GOT3 (cell line): ENCODE data around the gene HECTD1.
"Not testable (repeated sequence)": the region's sequence is repeated elsewhere in the genome, so short reads cannot be mapped to it uniquely, and the experiment has no call there.

Source experiments
- DNase-seq: peaks from one replicate; lab custom pipeline; 2025; ENCODE audit warnings: mixed read lengths; lab: John Stamatoyannopoulos, UW

The HECTD1 gene

DNA sequence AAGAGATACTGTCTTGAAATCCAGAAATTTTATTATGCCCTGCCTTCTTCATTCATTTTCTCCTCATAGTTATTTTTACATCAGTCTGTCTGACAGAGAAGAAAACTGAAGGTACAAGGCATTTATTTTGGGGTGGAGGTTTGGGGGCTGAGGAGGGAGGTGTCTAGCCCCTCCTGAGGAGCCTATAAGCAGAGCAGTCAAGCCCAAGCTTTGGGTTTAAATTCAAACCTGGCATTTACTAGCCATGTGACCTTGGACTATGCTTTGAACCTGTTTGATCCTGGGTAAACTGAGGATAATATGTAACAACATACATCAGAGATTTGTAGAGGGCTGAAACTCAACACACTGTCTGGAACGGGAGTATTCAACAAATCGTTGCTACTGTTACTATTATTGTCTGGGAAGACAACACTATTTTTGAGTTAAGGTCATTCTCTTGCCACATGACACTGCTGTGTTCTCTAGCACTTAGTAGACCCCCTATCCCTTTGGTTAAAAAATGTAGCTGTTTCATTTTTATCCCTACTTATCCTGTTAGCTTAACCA, 115.4 kb downstream of the HECTD1 start:
- no peak for DNase-seq

DNA sequence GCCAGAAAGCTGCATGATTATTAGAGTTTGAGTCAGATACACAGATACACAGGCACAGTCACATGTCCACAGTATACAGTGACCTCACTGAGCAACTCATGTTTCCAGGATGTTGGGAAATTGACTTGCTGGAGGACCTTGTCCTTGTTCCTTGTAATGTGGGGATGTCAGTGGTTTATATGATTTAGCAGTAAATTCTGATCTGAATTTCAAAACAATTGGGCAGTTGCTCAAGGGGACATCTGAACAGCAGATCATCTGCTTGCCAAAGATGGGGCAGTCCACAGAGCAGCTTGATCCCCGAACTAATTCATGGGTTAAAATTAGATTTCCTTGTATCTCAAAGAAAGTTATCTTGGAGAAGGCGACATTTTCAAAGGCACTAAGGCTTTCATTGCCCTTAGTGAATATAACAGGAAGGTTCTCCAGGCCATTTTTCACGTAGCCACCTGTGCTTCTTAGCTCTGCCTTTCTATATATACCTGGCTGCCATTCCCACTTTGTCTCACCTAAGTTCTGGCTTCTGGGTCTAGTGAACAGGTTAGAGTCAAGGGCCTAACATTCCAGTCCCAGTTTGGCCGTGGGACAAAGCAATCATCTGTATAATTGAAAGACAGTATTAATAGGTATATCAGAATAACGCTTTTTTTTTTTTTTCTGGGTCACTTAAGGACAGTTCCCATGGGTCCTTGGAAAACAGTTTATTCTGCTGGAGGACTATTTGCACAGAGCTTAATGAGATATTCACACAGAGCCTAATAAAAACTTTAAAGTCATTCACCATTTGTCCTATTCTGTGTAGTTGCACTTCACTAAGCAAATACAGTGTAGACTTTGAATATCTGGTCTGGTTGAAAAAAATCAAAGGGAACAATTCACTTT, 116.5 kb downstream of the HECTD1 start:
- DNase-seq: no peak

DNA sequence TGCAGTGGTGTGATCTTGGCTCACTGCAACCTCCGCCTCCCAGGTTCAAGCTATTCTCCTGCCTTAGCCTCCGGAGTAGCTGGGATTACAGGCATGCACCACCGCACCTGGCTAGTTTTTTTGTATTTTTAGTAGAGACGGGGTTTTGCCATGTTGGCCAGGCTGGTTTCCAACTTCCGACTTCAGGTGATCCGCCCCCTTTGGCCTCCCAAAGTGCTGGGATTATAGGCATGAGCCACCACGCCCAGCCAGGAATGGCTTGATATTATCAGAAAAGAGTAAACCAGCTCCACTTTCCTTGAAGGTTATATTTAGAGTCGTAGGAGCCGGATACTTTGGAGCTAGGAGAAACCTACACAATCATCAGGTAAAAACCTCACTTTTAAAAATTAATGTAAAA, 121.1 kb downstream of the HECTD1 start:
- DNase-seq: not testable (repeated sequence)

DNA sequence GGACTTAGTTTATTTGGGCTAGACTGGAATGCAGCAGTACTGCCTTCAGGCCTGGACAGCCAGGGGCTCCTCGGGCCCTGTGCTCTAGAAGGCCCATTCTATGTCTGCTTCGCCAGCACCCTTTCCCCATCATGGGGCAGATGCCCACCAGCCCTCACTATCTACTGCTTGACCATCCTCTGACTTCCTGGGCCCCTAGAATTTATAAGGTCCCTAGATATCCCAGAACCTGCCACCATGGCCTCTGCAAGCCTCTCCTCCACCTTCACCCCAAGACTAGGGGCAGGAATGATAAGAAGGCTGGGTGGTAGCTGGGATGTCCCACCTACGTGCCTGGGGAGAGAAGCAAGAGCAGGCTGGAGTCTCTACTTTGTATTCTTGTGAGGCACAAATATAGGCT, 122.6 kb downstream of the HECTD1 start:
- no peak for DNase-seq

DNA sequence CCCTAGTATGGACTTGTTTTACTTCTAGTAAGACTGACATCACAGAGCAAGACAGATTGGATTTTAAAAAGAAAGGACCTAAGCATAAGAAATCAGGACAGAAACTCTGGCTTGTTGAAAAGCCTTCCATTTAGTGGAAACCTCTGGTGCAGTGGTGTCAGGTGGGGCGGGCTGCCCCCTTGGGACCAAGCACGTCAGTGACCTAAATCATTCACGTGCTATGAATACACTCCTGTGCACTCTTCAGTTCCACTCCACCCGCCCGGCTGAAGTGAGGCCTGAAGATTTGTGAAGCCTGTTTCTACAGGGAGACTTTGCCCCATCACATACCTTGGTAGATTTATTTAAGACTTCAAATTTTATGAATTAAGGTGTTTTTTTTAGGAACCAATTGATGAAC, 123.2 kb downstream of the HECTD1 start:
- no peak for DNase-seq

DNA sequence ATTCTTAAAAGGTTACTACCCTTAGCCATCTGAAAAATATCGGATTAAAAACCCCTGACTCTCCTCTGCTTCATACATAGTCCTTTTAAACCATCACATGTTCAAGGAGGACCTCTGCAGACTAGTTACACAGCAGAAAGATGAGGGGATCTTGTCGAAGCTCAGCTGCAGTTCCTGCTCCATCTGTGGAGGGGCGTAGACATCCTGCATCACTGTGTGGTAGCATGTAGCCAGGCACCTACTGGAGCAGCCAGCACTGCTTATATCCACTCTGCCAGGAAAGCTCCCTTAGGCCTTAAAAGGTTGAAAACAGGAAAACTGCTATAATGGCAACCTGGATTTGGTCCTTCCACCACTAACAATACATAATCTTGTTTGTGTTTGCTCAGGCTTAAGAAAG, 123.8 kb downstream of the HECTD1 start:
- DNase-seq: no peak

DNA sequence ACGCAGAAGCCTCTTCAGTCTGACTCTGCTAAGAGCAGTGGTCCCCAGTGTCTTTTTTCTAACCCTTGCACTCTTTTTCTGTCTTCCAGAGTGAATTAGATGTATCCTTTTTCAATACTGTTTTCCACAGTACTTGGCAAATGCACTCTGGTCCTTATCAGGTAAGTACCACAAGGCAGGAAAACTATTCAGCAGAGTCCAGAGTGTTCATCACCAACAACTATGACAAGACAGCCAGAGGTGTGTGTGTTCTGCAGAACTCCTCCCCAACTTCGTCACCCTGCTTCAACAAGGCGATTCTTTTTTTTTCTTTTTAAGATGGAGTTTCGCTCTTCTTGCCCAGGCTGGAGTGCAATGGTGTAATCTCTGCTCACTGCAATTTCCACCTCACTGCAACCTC, 127.1 kb downstream of the HECTD1 start:
- DNase-seq: no peak

DNA sequence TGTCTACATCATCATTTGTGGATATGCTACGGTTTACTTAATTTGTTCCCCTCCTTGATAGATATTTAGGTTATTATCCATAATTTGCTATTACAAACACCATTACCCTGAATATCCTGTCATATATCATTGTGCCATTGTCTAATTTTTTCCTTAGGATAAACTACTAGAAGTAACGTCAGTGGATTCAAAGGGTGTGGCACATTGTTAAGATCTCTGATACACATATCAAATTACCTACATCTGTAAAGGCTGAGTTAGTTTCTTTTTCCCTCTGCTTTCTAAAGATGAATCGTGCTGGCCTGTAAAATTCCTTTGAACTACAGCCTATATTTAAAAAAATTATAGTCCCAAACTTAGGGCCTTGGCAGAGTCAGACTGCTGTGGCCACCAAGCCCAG, 127.5 kb downstream of the HECTD1 start:
- no peak for DNase-seq

DNA sequence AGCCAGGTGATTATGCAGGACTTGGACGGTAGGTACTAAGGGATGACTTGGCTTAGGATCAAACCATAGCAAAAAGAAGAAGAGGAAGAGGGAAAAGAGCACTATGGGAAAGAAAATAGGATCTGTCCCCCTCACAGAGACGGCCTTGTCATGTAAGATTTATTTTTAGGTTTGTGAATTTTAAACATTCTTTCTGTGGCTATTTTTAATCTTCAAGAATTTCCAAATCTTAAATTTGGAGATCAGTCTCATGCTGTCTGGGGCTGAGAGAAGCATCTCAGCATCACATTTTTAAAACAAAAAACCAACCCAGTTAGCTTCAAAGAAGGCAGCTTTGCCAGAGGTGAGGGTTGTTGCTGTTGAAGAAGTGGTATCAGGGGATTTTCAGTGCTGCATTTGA, 128.8 kb downstream of the HECTD1 start:
- no peak for DNase-seq

DNA sequence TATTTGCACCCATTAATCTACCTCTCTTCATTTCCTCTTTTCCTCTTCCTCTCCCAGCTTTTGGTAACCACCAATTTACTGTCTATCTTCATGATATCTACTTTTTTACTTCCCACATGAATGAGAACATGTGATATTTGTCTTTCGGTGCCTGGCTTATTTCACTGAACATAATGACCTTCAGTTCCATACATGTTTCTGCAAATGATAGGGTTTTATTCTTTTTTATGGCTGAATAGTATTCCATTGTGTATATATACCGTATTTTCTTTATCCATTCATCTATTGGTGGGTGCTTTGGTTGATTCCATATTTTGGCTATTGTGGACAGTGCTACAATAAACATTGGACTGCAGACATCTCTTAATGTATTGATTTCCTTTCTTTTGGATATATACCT, 132.4 kb downstream of the HECTD1 start:
- DNase-seq: no peak

DNA sequence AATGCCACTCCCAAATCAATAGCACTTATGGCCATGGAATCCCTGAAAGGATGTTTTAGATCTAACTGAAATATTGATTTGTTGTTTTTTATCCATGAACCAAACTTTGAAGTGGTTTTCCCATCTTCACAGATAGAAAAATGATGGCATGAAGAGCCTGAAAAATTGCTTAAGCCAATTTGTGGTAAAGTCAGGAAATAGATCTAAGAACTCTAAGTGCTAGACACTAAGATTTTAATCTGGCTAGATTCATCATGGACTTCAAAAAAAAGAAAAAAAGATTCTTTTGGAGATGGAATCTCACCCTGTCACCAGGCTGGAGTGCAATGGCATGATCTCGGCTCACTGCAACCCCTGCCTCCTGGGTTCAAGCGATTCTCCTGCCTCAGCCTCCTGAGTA, 136.4 kb downstream of the HECTD1 start:
- no peak for DNase-seq

DNA sequence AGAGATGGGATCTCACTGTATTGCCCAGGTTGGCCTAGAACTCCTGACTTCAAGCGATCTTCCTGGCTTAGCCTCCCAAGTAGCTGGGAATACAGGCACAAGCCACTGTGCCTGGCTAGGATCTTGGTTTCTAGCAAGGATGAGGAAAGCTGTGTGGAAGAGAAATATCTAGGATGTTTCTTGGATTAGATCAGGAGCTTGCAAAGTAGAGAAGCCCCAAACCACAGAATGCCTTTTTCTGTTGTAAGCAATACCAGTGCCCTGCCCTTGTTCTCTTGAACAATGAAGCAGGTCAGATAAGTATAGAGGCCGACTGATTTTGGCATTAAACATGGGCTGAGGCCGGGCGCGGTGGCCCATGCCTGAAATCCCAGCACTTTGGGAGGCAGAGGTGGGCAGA, 137.2 kb downstream of the HECTD1 start:
- no peak for DNase-seq

DNA sequence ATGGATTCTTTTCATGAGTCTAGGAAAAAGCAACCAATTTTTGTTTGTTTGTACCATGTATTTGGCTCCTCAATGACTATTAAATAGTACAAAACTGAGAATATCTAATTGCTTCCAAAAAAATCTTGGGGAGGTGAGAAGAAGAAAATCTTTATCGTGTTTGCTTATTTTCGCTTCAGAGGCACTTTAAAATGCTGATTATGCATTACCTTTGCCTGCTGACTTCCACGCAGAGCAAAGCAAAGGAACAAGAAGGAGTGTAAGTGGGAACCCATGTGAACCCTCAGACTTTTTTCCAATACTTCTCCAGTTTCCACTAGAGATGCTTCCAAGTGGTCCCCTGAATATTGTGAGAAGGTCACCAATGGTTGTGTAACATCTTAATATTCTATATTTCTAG, 138.2 kb downstream of the HECTD1 start:
- DNase-seq: no peak

DNA sequence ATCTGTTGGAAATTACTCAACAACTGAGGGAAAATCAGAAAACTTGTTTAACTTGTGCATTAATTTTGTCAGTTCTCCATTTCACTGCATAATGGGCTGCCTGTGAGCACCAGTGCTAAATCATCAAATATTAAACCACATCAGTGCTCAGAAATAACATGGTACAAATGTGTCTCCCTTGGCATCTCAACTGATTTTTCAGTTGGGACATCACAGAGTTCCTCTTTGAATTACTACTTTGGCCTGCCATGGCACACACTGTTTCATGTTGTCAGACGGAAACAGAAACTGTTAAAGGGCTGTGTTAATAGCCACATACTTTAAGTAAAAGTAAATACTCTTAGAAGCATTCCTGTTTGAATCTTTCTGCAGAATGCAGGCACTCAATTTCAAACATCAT, 139.4 kb downstream of the HECTD1 start:
- no peak for DNase-seq

DNA sequence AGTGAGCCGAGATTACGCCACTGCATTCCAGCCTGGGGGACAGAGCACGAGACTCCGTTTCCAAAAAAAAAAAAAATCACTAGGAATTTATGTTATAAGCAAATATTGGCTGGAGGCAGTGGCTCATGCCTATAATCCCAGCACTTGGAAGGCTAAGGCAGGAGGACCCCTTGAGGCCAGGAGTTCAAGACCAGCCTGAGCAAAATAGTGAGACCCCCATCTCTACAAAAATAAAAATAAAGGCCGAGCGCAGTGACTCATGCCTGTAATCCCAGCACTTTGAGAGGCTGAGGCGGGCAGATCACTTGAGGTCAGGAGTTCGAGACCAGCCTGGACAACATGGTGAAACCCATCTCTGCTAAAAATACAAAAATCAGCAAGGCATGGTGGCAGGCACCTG, 144.7 kb downstream of the HECTD1 start:
- DNase-seq: not testable (repeated sequence)

DNA sequence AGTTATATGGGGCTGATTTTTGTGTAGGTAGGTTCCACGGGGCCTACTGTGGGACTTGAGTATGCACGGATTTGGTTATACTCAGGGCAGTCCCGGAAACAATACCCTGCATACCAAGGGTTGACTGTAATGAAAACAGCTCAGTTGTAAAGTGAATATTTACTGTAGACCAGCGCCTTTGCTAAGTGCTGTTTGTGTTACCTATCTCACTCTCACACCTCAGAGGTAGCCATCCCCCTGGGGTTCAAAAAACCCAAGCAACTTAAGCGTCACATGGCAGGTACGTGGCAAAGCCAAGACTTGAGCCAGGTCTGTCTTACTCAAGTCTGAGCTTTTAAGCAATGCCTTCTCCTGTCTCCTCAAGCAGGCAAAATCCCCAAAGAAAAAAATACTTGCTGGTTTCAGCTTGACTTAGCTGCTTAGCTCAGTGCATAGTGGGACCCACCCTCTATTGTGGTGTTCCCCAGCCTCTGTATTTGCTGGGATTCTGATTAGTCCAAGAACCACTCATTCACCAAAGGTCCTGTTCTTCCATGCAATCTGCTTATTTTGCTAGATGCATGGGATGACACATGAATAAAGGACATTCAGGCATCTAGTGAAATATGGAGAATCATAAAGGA, 147.2 kb downstream of the HECTD1 start:
- DNase-seq: no peak

DNA sequence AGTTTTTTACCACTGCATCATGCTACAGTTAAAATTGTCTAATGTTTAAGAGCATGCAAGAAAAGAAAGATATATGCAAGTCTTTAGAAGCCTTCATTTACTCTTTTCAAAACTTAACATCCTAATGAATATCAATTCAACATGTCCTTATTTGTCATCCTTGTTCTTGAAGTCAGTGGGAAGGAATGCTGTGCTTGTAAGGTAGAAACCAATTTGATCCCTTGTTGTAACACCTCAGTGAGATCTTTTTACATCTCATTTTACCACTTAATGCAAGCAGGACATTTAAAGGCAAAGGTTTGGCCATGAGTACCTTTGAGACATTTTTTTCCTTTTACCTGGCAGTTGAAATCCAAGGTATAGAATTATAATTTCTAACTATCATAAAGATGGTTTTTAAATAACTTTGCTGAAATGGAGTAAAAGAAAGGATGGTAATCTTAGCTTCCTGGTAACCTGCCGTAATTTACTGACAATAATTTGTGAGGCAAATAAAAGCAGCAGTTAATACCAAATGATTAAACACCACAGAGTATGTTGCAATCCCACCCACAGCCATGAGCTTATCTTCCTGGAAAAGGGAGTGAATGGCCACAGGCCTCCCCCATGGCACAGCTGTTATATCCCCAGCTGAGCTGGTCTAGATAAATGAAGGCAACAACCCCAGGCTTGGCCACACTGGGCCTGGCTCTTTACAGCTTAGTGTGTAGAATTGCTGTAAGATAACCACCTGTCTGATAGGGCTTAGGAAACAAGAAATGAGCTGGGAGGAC, 148.3 kb downstream of the HECTD1 start:
- no peak for DNase-seq

DNA sequence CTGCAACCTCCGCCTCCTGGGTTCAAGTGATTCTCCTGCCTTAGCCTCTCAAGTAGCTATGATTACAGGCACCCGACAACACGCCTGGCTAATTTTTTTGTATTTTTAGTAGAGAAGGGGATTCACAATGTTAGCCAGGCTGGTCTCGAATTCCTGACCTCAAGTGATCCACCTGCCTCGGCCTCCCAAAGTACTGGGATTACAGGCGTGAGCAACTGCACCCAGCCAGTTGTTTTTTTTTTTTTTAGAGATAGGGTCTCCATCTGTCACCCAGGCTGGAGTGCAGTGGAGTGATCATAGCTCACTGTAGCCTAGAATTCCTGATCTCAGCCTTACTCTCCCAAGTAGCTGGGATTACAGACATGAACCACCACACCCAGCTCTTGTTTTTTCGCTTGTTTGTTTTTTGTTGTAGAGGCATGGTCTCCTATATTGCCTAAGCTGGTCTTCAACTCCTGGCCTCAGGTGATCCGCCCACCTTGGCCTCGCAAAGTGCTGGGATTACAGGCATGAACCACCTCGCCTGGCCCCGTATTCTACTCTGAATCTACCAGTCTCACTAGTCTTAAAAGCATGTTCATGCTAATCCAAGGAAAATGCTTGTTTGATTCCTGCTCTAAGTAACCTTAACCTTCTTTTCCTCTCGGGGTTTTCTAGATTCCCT, 149.8 kb downstream of the HECTD1 start:
- no peak for DNase-seq

DNA sequence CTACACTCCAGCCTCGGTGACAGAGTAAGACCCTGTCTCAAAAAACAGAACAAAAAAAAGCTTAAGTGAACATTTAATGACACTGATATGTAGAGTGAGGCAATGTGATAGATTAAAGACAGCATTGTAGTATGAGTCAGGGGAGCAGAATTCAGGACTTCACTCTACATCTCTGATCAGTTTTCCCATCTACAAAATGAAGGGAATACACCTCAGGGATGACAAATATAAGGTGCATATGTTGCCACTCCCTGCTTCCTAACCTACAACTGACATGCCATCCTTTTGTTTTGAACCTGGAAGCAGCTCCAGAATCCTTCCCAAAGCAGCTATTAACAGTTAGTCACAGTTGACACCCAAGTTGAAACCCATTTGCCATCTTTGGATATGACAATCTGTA, 150.6 kb downstream of the HECTD1 start:
- no peak for DNase-seq

DNA sequence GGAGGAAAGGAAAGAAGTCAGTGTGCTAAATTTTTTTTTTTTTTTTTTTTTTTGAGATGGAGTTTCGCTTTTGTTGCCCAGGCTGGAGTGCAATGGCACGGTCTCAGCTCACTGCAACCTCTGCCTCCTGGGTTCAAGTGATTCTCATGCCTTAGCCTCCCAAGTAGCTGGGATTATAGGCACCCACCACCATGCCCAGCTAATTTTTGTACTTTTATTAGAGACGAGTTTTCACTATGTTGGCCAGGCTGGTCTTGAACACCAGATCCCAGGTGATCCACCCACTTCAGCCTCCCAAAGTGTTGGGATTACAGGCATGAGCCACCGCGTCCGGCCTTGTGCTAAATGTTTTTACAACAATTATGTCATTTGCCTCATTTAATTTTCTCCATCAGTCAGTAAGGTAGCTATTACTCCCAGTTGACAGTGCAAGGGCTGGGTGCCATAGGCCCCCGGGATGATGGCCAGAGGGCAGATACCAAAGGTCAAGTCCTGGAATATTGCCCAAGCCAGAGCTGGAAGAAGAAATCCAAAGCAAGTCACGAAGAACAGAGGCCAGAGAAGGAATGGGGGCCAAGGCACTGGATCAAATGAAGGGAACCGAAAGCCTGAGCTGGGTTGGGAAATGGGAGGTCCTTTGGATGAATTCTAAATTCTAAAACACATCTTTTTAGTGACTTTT, 154.5 kb downstream of the HECTD1 start:
- not testable (repeated sequence) for DNase-seq

DNA sequence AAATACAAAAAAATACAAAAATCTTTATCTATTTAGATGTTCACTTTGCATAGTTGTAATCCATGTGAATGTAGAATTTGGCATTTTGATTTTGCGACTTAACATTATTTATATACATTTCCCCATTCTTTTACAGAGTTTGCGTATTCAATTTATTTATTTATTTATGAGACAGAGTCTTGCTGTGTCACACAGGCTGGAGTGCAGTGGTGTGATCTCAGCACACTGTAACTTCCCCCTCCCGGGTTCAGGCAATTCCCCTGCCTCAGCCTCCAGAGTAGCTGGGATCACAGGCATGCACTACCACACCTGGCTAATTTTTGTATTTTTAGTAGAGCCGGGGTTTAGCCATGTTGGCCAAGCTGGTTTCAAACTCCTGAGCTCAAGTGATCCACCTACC, 156.1 kb downstream of the HECTD1 start:
- DNase-seq: no peak
